Esophagus squamous epithelium (tissue), 5 donors: ENCODE measurements around the gene CHST11. TPM values are rescaled to one million over a fixed set of nuclear protein-coding genes. Genes with fewer than 3 reads are reported as not detected.

ENCODE experiments used
- DNase-seq: peaks from one replicate; lab custom pipeline; 2025; lab: John Stamatoyannopoulos, UW
- H3K27ac ChIP-seq, 4 donors: fragments of 200-600 bp; sonication (generic); one replicate each; pipeline ENCODE4 v1.5.1; 2016 to 2019; ENCODE audit warnings: mild to moderate bottlenecking in 1 of 4
- H3K27me3 ChIP-seq, 4 donors: fragments of 200-600 bp; sonication (generic); 1 replicate in 3 of 4; 2 replicates in 1 of 4; pipeline versions ENCODE4 v1.5.1 to v1.6.0; 2017 to 2021; ENCODE audit warnings: antibody characterized with exemption in 1 of 4
- H3K36me3 ChIP-seq, 3 donors: fragments of 200-600 bp; sonication (generic); one replicate each; pipeline ENCODE4 v1.5.1; 2016 to 2019
- H3K4me1 ChIP-seq, 3 donors: fragments of 200-600 bp; sonication (generic); one replicate each; pipeline ENCODE4 v1.5.1; 2017 to 2019
- H3K4me3 ChIP-seq, 4 donors: fragments of 200-600 bp; sonication (generic); 1 replicate in 3 of 4; 2 replicates in 1 of 4; pipeline ENCODE4 v1.5.1; 2016 to 2019; ENCODE audit warnings: mild to moderate bottlenecking in 2 of 4, moderate library complexity in 1 of 4
- H3K9me3 ChIP-seq, 3 donors: fragments of 200-600 bp; sonication (generic); one replicate each; pipeline ENCODE4 v1.5.1; 2016 to 2019
- POLR2A ChIP-seq, 4 donors: fragments of 450-650 bp; IDR thresholded peaks; one replicate each; pipeline ENCODE4 v1.6.1; 2017; ENCODE audit warnings: antibody characterized with exemption in 4 of 4, mild to moderate bottlenecking in 4 of 4, moderate library complexity in 3 of 4
- WGBS, 2 donors: methylation state at CpG; one replicate each; pipeline ENCODE4 v1.1.5; 2018; 5-methylcytosine and 5-hydroxymethylcytosine counted together
- intact Hi-C: fragments of 100-400 bp; cut with DNase I; formaldehyde crosslinking; loops from one replicate; pipeline ENCODE4 v1.15.0; 2022
- total RNA-seq, 4 donors: library from RNA; depleted of rRNA; stranded (reverse); fragments of >200 nt; gene quantifications; one replicate each; pipeline ENCODE4 v1.1.0, GENCODE V29; 2016
- TF ChIP-seq, protein P1 (sequence below), 6 experiments: fragments of 450-650 bp in 4 of 6; fragments of 200-600 bp in 2 of 6; sonication (generic) in 2 of 6; IDR thresholded peaks; one replicate each; pipeline ENCODE4 v1.5.1; 2016 to 2019; ENCODE audit warnings: antibody characterized with exemption in 6 of 6, mild to moderate bottlenecking in 4 of 6, moderate library complexity in 4 of 6
- donor health status: DM: yes; HTN: yes; CAD: no.

The CHST11 gene
- total RNA-seq, 4 donors from 2014 or later = 6.3 to 12.6 (median 10.3) TPM

DNA sequence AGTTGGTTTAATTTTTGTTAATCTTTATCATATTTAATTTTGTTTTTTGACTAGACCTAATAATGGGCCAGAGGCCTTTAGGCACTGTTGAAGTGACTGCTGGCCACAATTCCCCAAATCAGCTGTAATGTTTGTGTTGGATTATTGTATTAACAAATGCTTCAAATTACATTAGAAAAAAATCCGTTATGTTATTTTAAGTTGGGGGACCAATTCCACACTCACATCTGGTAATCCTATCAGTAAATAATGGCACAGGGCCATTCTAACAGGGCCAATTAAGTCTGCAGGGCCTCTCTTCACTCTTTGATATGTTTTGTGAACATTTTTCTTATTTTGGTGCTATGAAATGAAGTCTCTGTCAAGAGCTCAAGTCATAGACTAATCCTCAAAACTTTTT is 39.6 kb downstream of the CHST11 start:
- intact Hi-C loops = no loop called here
- no peaks in the 10 kb centered on the region for H3K27me3 ChIP-seq
- TF ChIP-seq, protein P1, sequence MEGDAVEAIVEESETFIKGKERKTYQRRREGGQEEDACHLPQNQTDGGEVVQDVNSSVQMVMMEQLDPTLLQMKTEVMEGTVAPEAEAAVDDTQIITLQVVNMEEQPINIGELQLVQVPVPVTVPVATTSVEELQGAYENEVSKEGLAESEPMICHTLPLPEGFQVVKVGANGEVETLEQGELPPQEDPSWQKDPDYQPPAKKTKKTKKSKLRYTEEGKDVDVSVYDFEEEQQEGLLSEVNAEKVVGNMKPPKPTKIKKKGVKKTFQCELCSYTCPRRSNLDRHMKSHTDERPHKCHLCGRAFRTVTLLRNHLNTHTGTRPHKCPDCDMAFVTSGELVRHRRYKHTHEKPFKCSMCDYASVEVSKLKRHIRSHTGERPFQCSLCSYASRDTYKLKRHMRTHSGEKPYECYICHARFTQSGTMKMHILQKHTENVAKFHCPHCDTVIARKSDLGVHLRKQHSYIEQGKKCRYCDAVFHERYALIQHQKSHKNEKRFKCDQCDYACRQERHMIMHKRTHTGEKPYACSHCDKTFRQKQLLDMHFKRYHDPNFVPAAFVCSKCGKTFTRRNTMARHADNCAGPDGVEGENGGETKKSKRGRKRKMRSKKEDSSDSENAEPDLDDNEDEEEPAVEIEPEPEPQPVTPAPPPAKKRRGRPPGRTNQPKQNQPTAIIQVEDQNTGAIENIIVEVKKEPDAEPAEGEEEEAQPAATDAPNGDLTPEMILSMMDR (IDR thresholded peaks at IDR 0.05) = no peak
- TF ChIP-seq POLR2A (IDR thresholded peaks at IDR 0.05) = no peak
- H3K9me3 ChIP-seq = no peaks in the 10 kb centered on the region
- no peak overlapping the region for H3K4me3 ChIP-seq
- H3K36me3 ChIP-seq = no peaks in the 10 kb centered on the region
- peaks cover 0 to 30% (median 6%) of the 10 kb centered on the region in 3 donors for H3K4me1 ChIP-seq
- WGBS, 2 donors = 25 to 45% methylated on average over 1 of the region's 1 CpG
- no peak overlapping the region for H3K27ac ChIP-seq
- no peak for DNase-seq

DNA sequence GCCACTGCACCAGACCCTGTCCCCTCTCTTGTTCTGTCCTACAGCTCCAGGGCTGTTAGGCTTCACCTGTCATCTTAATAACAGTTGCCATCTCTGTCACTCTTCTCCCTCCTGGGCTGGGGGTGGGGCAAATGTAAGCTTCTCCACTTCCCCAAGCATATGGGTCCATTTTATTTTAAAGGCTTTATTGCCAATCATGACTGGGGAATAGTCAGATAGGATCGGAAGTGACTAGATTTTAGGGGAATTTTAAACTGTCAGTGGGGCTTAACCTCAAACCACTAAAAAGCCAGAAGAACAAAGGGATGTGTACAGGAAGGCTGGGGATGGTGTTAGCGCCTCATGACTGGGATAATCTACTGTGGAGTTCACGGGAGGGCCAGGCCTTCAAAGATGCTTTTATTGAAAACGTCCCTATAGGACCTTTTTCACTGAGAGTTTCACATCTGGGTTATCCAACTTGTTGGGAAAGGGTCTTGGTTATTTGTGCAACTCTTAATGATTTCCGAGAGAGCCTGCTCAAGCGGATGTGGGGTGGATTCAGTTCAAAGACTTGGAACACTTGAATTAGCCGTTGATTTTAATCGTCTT is 41.6 kb downstream of the CHST11 start:
- H3K4me1 ChIP-seq = peaks cover 0 to 26% (median 6%) of the 10 kb centered on the region in 3 donors
- DNase-seq = no peak
- H3K36me3 ChIP-seq = no peaks in the 10 kb centered on the region
- no peaks in the 10 kb centered on the region for H3K27me3 ChIP-seq
- 71 to 86% methylated on average over 8 of the region's 8 CpGs for WGBS, 2 donors
- TF ChIP-seq, protein P1 (IDR thresholded peaks at IDR 0.05) = no peak
- no peak for TF ChIP-seq POLR2A (IDR thresholded peaks at IDR 0.05)
- no peak overlapping the region for H3K27ac ChIP-seq
- intact Hi-C loops = no loop called here
- no peak overlapping the region for H3K4me3 ChIP-seq
- H3K9me3 ChIP-seq = no peaks in the 10 kb centered on the region

DNA sequence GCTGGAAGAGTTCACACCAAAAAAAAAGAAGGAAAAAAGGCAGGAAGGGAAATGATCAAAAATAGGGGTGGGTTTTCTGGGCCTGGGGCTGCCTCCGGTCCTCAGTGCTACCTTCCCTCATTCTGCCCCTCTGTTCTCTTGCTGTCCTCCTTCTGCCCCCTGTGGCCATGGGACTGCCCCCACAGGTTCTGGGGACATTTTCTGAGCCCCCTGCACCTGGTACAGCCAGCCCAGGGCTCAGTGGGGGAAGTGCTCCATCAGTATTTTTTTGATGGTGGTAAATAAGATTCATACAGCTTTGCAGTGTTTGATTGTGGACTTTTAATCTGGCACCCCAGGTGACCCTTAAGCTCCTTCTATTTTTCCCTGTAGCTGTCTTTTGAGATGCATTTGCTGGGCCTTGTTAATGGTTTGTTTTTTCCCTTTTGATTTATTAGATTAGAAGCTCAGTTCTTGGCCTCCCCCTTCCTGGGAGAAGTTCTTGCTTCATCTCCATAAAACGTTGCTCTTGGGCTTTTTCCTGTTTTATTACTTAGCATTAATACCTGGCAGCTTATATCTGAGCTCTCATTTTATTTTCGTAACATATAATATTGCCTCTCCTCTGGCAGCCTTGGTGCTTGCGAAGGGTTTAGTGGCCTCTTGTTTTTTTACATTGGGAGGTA is 43.1 kb downstream of the CHST11 start:
- H3K27ac ChIP-seq = no peak overlapping the region
- intact Hi-C loops = no loop called here
- H3K9me3 ChIP-seq = no peaks in the 10 kb centered on the region
- DNase-seq = no peak
- H3K27me3 ChIP-seq = no peaks in the 10 kb centered on the region
- TF ChIP-seq, protein P1 (IDR thresholded peaks at IDR 0.05) = no peak
- TF ChIP-seq POLR2A (IDR thresholded peaks at IDR 0.05) = no peak
- H3K36me3 ChIP-seq = no peaks in the 10 kb centered on the region
- peaks cover 0 to 18% (median 3%) of the 10 kb centered on the region in 3 donors for H3K4me1 ChIP-seq
- 68 to 74% methylated on average over 4 of the region's 4 CpGs for WGBS, 2 donors
- H3K4me3 ChIP-seq = no peak overlapping the region

DNA sequence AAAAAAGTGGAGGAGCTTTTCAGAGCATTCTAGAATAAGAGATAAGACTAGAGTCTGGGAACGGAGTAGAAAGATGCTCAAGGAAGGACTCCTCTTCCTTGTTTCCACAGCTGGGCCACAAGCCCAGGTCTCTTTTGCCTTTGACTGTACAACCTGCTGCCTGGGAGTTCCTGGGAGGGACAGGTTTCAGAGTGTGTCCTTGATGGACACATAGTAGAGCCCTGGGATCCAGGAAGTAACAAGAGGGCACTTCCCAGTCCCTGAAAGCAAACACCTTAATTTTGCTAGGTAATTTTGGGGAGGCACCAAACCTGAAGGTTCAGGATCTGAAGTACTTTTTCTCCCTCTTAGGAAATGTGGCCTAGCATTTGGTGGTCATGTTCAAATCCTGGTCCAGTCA is 44.4 kb downstream of the CHST11 start:
- intact Hi-C loops = no loop called here
- H3K27ac ChIP-seq = no peak overlapping the region
- no peak for DNase-seq
- TF ChIP-seq, protein P1 (IDR thresholded peaks at IDR 0.05) = no peak
- no peak for TF ChIP-seq POLR2A (IDR thresholded peaks at IDR 0.05)
- H3K4me1 ChIP-seq = peaks cover 0 to 20% (median 4%) of the 10 kb centered on the region in 3 donors
- no peaks in the 10 kb centered on the region for H3K27me3 ChIP-seq
- no peaks in the 10 kb centered on the region for H3K36me3 ChIP-seq
- H3K4me3 ChIP-seq = no peak overlapping the region
- H3K9me3 ChIP-seq = no peaks in the 10 kb centered on the region
- WGBS, 2 donors = 100% methylated on average over 1 of the region's 1 CpG

DNA sequence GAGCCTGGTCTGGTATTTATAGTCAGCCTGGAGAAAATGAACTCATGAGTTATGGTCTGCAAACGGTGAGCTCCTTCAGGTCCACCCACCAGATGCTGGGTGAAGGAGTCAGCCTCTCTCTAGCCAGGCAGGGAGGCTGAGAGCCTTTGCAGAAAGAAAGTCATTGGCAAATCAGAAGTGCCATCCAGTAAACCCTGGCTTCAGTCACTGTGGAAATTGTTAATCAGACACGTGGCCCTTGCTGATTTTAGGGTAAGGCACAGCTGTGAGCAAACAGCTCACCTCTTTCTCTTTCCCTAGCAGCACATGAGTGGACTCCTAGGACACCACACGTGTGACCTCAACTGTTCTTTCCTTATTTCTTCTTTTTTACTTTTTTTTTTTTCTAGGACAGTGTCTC is 44.9 kb downstream of the CHST11 start:
- no peaks in the 10 kb centered on the region for H3K9me3 ChIP-seq
- H3K4me3 ChIP-seq = no peak overlapping the region
- H3K27me3 ChIP-seq = no peaks in the 10 kb centered on the region
- 69 to 77% methylated on average over 3 of the region's 3 CpGs for WGBS, 2 donors
- TF ChIP-seq, protein P1 (IDR thresholded peaks at IDR 0.05) = no peak
- no peak for TF ChIP-seq POLR2A (IDR thresholded peaks at IDR 0.05)
- H3K27ac ChIP-seq = no peak overlapping the region
- H3K4me1 ChIP-seq = peaks cover 0 to 14% (median 4%) of the 10 kb centered on the region in 3 donors
- intact Hi-C loops = no loop called here
- H3K36me3 ChIP-seq = no peaks in the 10 kb centered on the region
- DNase-seq = no peak
